GM12878 (cell line): Measurements from ENCODE around the gene LSM6. TPM values are rescaled to one million over a fixed set of nuclear protein-coding genes. Genes with fewer than 3 reads are reported as not detected.
A peak's percentile ranks its signal among the peaks of the same experiment; 100 is the strongest.

Source experiments
- ATAC-seq: fragments of 200-7000 bp; cut with Tn5 transposase; 3 replicates; pipeline ENCODE4 v1.9.1; 2020; ENCODE audit warnings: mild to moderate bottlenecking, moderate library complexity
- BruUV-seq: library from RNA; stranded (reverse); fragments of 400-500 nt; replicated peaks from 2 replicates; lab custom pipeline; 2021; lab: Mats Ljungman, UMichigan
- CTCF ChIA-PET: fragments of 300-600 bp; sonication (Branson Sonifier 250); formaldehyde crosslinking; extraction: SDS; loops from one replicate; lab custom pipeline; 2021; ENCODE audit warnings: inconsistent platforms; lab: Yijun Ruan, JAX
- POLR2A ChIA-PET: fragments of 350-600 bp; formaldehyde crosslinking; extraction: SDS; loops from one replicate; lab custom pipeline; 2021; ENCODE audit warnings: inconsistent platforms; lab: Charles Lee
- RAD21 ChIA-PET: fragments of 300-600 bp; sonication (Branson Sonifier 250); formaldehyde crosslinking; loops from one replicate; lab custom pipeline; 2023; ENCODE audit warnings: antibody characterized with exemption; ENCODE audit not compliant: unreplicated experiment; lab: Charles Lee
- SMC1A ChIA-PET: fragments of 300-600 bp; sonication (Branson Sonifier 250); formaldehyde crosslinking; loops from one replicate; lab custom pipeline; 2023; ENCODE audit not compliant: unreplicated experiment, uncharacterized antibody; lab: Charles Lee
- DNase-seq: peaks from one replicate; pipeline ENCODE4 v3.0.0-alpha.2; 2011; ENCODE audit warnings: low read depth, low spot score
- FAIRE-seq: peaks from 3 replicates; lab custom pipeline; 2011; peaks lifted over from hg19 to GRCh38; lab: Jason Lieb, UNC
- H2AFZ ChIP-seq: 2 replicates; pipeline ENCODE4 v1.6.0; 2011; ENCODE audit warnings: low read depth, low read length, control low read depth; ENCODE audit not compliant: control insufficient read depth
- H3K27ac ChIP-seq: 2 replicates; pipeline ENCODE4 v1.5.1; 2011; ENCODE audit warnings: control low read depth; ENCODE audit not compliant: control insufficient read depth, insufficient read depth
- H3K27me3 ChIP-seq, 2 experiments: replicated peaks in 1 of 2; 2 replicates each; pipeline versions ENCODE4 v1.6.0 to v1.6.1; 2011; ENCODE audit warnings: low read length in 1 of 2; ENCODE audit not compliant: control insufficient read depth in 2 of 2, insufficient read depth in 2 of 2
- H3K36me3 ChIP-seq, 2 experiments: 2 replicates each; pipeline ENCODE4 v1.5.1; 2011; ENCODE audit warnings: low read length in 1 of 2; ENCODE audit not compliant: control insufficient read depth in 2 of 2, insufficient read depth in 2 of 2
- H3K4me1 ChIP-seq: 2 replicates; pipeline ENCODE4 v1.6.1; 2011; ENCODE audit warnings: mild to moderate bottlenecking, low read length, moderate library complexity, mixed read lengths; ENCODE audit not compliant: control insufficient read depth, insufficient read depth
- H3K4me2 ChIP-seq: 2 replicates; pipeline ENCODE4 v1.6.0; 2011; ENCODE audit warnings: control low read depth; ENCODE audit not compliant: control insufficient read depth, insufficient read depth
- H3K4me3 ChIP-seq: fragments of 200-600 bp; sonication (generic); 2 replicates; pipeline ENCODE4 v1.5.1; 2016
- H3K79me2 ChIP-seq: 2 replicates; pipeline ENCODE4 v1.6.0; 2011; ENCODE audit warnings: low read length; ENCODE audit not compliant: control insufficient read depth, insufficient read depth
- H3K9ac ChIP-seq: 2 replicates; pipeline ENCODE4 v1.8.0; 2011; ENCODE audit warnings: low read length, control low read depth, mixed read lengths; ENCODE audit not compliant: control insufficient read depth, insufficient read depth
- H3K9me3 ChIP-seq: replicated peaks from 3 replicates; pipeline ENCODE4 v1.5.1; 2011; ENCODE audit warnings: mild to moderate bottlenecking, low read length; ENCODE audit not compliant: control insufficient read depth, insufficient read depth
- H4K20me1 ChIP-seq: 2 replicates; pipeline ENCODE4 v1.6.0; 2011; ENCODE audit not compliant: control insufficient read depth, insufficient read depth
- CTCF ChIP-seq, 3 experiments: IDR thresholded peaks in 2 of 3; conservative IDR thresholded peaks in 1 of 3; 2 replicates each; pipeline ENCODE4 v1.5.1; 2011; ENCODE audit warnings: low read depth in 3 of 3, low read length in 3 of 3, mild to moderate bottlenecking in 3 of 3, control low read depth in 2 of 3, moderate library complexity in 2 of 3, inconsistent platforms in 1 of 3, mixed read lengths in 1 of 3; ENCODE audit not compliant: control insufficient read depth in 2 of 3, insufficient read depth in 1 of 3; ENCODE audit errors: extremely low read depth in 1 of 3
- FOXM1 ChIP-seq: IDR thresholded peaks from 2 replicates; pipeline ENCODE4 v1.6.1; 2012; ENCODE audit warnings: low read depth, mild to moderate bottlenecking, inconsistent platforms, low read length, moderate library complexity
- RUNX3 ChIP-seq: IDR thresholded peaks from 2 replicates; pipeline ENCODE4 v1.6.1; 2012; ENCODE audit warnings: low read length, inconsistent platforms
- TAF1 ChIP-seq: IDR thresholded peaks from 2 replicates; pipeline ENCODE4 v1.6.1; 2011; ENCODE audit warnings: mild to moderate bottlenecking, low read depth, low read length, borderline replicate concordance
- in situ Hi-C: fragments of 300-500 bp; cut with MboI; formaldehyde crosslinking; loops from 9 replicates; pipeline ENCODE4 v1.14.3; 2018; ENCODE audit warnings: mixed read lengths
- intact Hi-C: fragments of 100-400 bp; cut with micrococcal nuclease; formaldehyde crosslinking; loops from one replicate; pipeline ENCODE4 v1.14.2; 2022; ENCODE audit not compliant: unreplicated experiment
- polyA plus RNA-seq, 11 experiments: library from polyadenylated mRNA; depleted of rRNA in 4 of 11; unstranded in 6 of 11; stranded (reverse) in 5 of 11; fragments of >200 nt; fragmentation: Nextera tagmentation in 4 of 11; fragmentation: Illumina TruSeq in 1 of 11; extraction: Ambion mirVana in 4 of 11; extraction: Trizol in 1 of 11; gene quantifications; 1 replicate in 1 of 11; 2 replicates in 10 of 11; pipeline versions ENCODE4 v1.2.1 to v1.2.3, GENCODE V29; 2011 to 2016; ENCODE audit warnings: inconsistent platforms in 2 of 11, missing spikeins in 2 of 11, low read depth in 1 of 11
- total RNA-seq, 4 experiments: library from RNA; depleted of rRNA in 3 of 4; stranded (reverse); fragments of >200 nt in 3 of 4; fragmentation: Illumina TruSeq in 1 of 4; extraction: Trizol in 1 of 4; gene quantifications; 2 replicates each; pipeline versions ENCODE4 v1.2.1 to v1.2.3, GENCODE V29; 2013 to 2021

Gene LSM6
- total and polyA plus RNA-seq, 10 of the 15 experiments (the other 5 are each of a cell fraction or from before 2014, with no cell fraction given), result 68.0 to 282 (median 229) TPM

- no peak for TF ChIP-seq FOXM1
- TF ChIP-seq TAF1, result no peak
- TF ChIP-seq, all 136 proteins: peak for 0
Measured at GRCh38 chr4:146165221-146165620, 10.3 kb upstream of the LSM6 start (continued).

- Histone ChIP-seq H3K9me3 (peaks cover 3% of the 10 kb centered on the region), H3K4me1 (no peaks in the 10 kb centered on the region), H4K20me1 (no peaks in the 10 kb centered on the region), H3K27me3 (no peaks in the 10 kb centered on the region), H2AFZ (no peak overlapping the region), H3K4me3 (no peak overlapping the region), H3K9ac (no peak overlapping the region), H3K27ac (no peak overlapping the region), H3K79me2 (no peaks in the 10 kb centered on the region), H3K4me2 (no peak overlapping the region), H3K36me3 (no peaks in the 10 kb centered on the region)
- in situ Hi-C loops, result no loop called here
- ATAC-seq (peak; percentile 54), DNase-seq (no peak), FAIRE-seq (no peak)
- RAD21 ChIA-PET, result no interaction called here
- CTCF ChIA-PET, result no interaction called here
- TF ChIP-seq CTCF (IDR thresholded peaks at IDR 0.05 in 2 of 3, conservative IDR thresholded peaks at IDR 0.05 in 1 of 3; ENCODE audit: control insufficient read depth in 2 of 3, extremely low read depth in 1 of 3, insufficient read depth in 1 of 3, low read depth in 3 of 3, low read length in 3 of 3) (no peak), RUNX3 (peak; percentile 13; the same call in 1 of the 2 replicates)
- SMC1A ChIA-PET, result interaction anchor here (1.5 kb wide), 1 partner anchor 10 kb away, joined by 3 read pairs; no protein-coding TSS in a partner anchor
- no TSS peak for BruUV-seq
- POLR2A ChIA-PET, result no interaction called here
- intact Hi-C loops, result no loop called here
Measured at GRCh38 chr4:146165840-146166239, 9.7 kb upstream of the LSM6 start.
